Glutamatergic neuron (in vitro differentiated cells): ENCODE results near the gene KAT5. TPM values are rescaled to one million over a fixed set of nuclear protein-coding genes. Genes with fewer than 3 reads are reported as not detected.
A peak's percentile ranks its signal among the peaks of the same experiment; 100 is the strongest.
"Not testable (repeated sequence)": the region's sequence is repeated elsewhere in the genome, so short reads cannot be mapped to it uniquely, and the experiment has no call there.

ENCODE experiments used
- DNase-seq: peaks from one replicate; pipeline ENCODE4 v3.0.0; 2022
- H3K27ac Mint-ChIP-seq: one replicate; pipeline ENCODE4 v1.8.0; 2020; ENCODE audit warnings: mild to moderate bottlenecking, mixed read lengths, inconsistent platforms; ENCODE audit not compliant: unreplicated experiment
- H3K27me3 Mint-ChIP-seq: one replicate; pipeline ENCODE4 v1.8.0; 2020; ENCODE audit warnings: mild to moderate bottlenecking, moderate library complexity, mixed read lengths, inconsistent platforms; ENCODE audit not compliant: unreplicated experiment
- H3K36me3 Mint-ChIP-seq: one replicate; pipeline ENCODE4 v1.8.0; 2020; ENCODE audit warnings: mild to moderate bottlenecking, mixed read lengths, inconsistent platforms; ENCODE audit not compliant: unreplicated experiment
- H3K4me1 Mint-ChIP-seq: one replicate; pipeline ENCODE4 v1.8.0; 2020; ENCODE audit warnings: mild to moderate bottlenecking, low read depth, mixed read lengths, inconsistent platforms; ENCODE audit not compliant: unreplicated experiment
- H3K4me3 Mint-ChIP-seq: one replicate; pipeline ENCODE4 v1.8.0; 2020; ENCODE audit warnings: mild to moderate bottlenecking, mixed read lengths, inconsistent platforms; ENCODE audit not compliant: unreplicated experiment
- H3K9me3 Mint-ChIP-seq: one replicate; pipeline ENCODE4 v1.8.0; 2020; ENCODE audit warnings: mild to moderate bottlenecking, moderate library complexity, mixed read lengths, inconsistent platforms; ENCODE audit not compliant: unreplicated experiment
- CTCF ChIP-seq: fragments of 200-600 bp; sonication (generic); IDR thresholded peaks from one replicate; pipeline ENCODE4 v1.5.0; 2021; ENCODE audit not compliant: partially characterized antibody, unreplicated experiment
- total RNA-seq: library from RNA; stranded (reverse); fragmentation: NEBNext Ultra II Directional; extraction: Animal tissue kit (Norgen Biotek cat#: 25700); gene quantifications from one replicate; pipeline ENCODE4 v1.2.1, GENCODE V29; 2021; ENCODE audit not compliant: unreplicated experiment

The KAT5 gene
- total RNA-seq, 1 donor from 2014 or later: 71.3 TPM

DNA sequence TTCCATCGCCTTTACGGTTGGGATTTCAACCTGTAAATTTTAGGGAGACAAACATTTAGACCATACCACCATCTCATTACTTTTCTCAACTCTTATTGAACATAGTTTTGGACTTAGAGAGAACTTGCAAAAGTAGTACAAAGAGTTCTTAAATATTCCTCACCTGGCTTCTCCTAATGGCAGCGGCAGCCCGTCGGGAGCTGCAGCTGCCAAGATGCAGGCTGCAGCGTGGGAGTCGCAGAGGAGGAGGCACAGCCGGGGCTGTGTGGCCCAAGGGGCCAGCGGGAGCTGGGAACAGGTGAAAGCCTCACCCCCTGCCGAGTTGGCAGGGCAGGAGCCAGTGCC, 31.6 kb downstream of the KAT5 start:
- peaks cover under 1% of the 10 kb centered on the region for H3K36me3 Mint-ChIP-seq
- no peaks in the 10 kb centered on the region for H3K27me3 Mint-ChIP-seq
- no peak for DNase-seq
- H3K27ac Mint-ChIP-seq: no peak overlapping the region
- H3K4me3 Mint-ChIP-seq: no peak overlapping the region
- H3K9me3 Mint-ChIP-seq: peaks cover 3% of the 10 kb centered on the region
- H3K4me1 Mint-ChIP-seq: no peaks in the 10 kb centered on the region
- no peak for TF ChIP-seq CTCF

DNA sequence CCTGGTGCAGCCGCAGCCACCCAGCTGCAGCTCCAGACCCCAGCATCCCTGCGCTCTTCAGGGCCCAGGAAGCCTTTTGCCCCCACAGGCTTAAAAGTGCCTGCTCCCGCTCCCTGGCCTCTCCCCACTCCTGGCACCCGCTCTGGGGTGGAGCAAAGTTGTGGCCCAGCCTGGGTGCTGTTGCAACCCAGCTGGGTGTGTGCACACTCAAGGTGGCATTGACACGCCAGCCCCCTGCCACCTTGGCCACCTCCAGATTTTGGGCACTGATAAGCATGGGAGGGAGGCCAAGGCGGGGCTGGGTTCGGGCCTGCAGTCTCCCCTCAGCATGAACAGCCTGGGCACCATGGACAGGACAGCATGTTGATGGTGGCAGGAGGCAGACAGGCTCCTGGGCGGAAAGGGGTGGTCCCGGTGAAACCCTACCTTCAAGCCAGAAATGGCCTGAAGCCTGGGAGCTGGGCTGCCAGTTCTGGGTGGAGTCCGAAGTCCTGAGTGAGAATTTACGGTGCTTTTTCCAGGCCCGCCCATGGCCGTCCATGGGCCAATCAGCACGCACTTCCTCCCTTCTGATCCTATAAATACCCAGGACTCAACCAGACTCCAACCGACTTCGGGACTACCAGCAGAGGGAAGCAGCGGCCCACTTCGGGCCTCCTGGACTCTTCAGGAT, 32.1 kb downstream of the KAT5 start:
- H3K4me3 Mint-ChIP-seq: no peak overlapping the region
- H3K36me3 Mint-ChIP-seq: no peaks in the 10 kb centered on the region
- H3K9me3 Mint-ChIP-seq: peaks cover 2% of the 10 kb centered on the region
- no peak for TF ChIP-seq CTCF
- H3K27me3 Mint-ChIP-seq: no peaks in the 10 kb centered on the region
- H3K27ac Mint-ChIP-seq: no peak overlapping the region
- H3K4me1 Mint-ChIP-seq: no peaks in the 10 kb centered on the region
- peak; percentile 26 for DNase-seq

- H3K27ac Mint-ChIP-seq: no peak overlapping the region
- DNase-seq: no peak
- TF ChIP-seq CTCF: no peak
- H3K4me3 Mint-ChIP-seq: no peak overlapping the region
- H3K36me3 Mint-ChIP-seq: no peaks in the 10 kb centered on the region
- no peaks in the 10 kb centered on the region for H3K27me3 Mint-ChIP-seq
- peaks cover 2% of the 10 kb centered on the region for H3K9me3 Mint-ChIP-seq
- no peaks in the 10 kb centered on the region for H3K4me1 Mint-ChIP-seq
These were observed 32.6 kb downstream of the KAT5 start for GRCh38 chr11:65744699-65745042.

DNA sequence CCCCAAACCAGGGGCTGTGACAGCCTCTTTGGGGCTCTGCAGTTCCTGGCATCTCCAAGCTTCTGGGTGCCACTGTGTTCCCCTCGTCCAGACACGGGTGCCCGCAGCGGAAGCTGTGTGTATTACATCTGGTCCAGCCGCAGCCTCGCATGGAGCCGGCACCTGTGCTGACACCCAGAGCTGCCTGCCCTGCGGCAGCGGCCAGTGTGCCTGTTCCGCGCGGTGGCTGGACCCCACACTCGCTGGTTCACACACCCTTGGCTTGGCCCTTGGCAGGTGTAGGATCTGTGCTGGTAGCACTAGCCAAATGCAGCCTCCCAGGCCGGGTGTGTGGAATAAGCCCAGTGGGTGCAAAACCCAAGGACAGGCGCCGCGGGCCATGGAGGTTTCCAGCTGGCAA, 33.0 kb downstream of the KAT5 start:
- Mint-ChIP-seq H3K4me1 (no peaks in the 10 kb centered on the region), H3K9me3 (peaks cover 2% of the 10 kb centered on the region), H3K27me3 (no peaks in the 10 kb centered on the region), H3K36me3 (no peaks in the 10 kb centered on the region), H3K4me3 (no peak overlapping the region), H3K27ac (no peak overlapping the region)
- no peak for DNase-seq
- no peak for TF ChIP-seq CTCF

DNA sequence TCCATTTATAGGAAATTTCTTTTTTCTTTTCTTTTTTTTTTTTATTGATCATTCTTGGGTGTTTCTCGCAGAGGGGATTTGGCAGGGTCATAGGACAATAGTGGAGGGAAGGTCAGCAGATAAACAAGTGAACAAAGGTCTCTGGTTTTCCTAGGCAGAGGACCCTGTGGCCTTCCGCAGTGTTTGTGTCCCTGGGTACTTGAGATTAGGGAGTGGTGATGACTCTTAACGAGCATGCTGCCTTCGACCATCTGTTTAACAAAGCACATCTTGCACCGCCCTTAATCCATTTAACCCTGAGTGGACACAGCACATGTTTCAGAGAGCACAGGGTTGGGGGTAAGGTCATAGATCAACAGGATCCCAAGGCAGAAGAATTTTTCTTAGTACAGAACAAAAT, 50.1 kb downstream of the KAT5 start:
- H3K27me3 Mint-ChIP-seq, DNase-seq, H3K36me3 Mint-ChIP-seq, H3K4me3 Mint-ChIP-seq, H3K4me1 Mint-ChIP-seq: not testable (repeated sequence)
- H3K9me3 Mint-ChIP-seq: peaks cover 10% of the 10 kb centered on the region
- H3K27ac Mint-ChIP-seq: peak overlapping the region; percentile 68

DNA sequence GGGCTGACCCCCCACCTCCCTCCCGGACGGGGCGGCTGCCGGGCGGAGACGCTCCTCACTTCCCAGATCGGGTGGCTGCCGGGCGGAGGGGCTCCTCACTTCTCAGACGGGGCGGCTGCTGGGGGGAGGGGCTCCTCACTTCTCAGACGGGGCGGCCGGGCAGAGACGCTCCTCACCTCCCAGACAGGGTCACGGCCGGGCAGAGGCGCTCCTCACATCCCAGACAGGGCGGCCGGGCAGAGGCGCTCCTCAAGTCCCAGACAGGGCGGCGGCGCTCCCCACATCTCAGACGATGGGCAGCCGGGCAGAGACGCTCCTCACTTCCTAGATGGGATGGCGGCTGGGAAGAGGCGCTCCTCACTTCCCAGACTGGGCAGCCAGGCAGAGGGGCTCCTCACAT, 50.8 kb downstream of the KAT5 start:
- H3K27ac Mint-ChIP-seq, DNase-seq, H3K36me3 Mint-ChIP-seq, H3K27me3 Mint-ChIP-seq, H3K4me1 Mint-ChIP-seq, H3K4me3 Mint-ChIP-seq: not testable (repeated sequence)
- peaks cover 10% of the 10 kb centered on the region for H3K9me3 Mint-ChIP-seq
